Measurements from ENCODE around the gene ST6GALNAC2.
"Not testable (repeated sequence)": the region's sequence is repeated elsewhere in the genome, so short reads cannot be mapped to it uniquely, and the experiment has no call there.

Gene ST6GALNAC2

GRCh38 chr17:76525513-76525833 is 60.2 kb downstream of the ST6GALNAC2 start:
- FAIRE-seq = not testable (repeated sequence)

DNA sequence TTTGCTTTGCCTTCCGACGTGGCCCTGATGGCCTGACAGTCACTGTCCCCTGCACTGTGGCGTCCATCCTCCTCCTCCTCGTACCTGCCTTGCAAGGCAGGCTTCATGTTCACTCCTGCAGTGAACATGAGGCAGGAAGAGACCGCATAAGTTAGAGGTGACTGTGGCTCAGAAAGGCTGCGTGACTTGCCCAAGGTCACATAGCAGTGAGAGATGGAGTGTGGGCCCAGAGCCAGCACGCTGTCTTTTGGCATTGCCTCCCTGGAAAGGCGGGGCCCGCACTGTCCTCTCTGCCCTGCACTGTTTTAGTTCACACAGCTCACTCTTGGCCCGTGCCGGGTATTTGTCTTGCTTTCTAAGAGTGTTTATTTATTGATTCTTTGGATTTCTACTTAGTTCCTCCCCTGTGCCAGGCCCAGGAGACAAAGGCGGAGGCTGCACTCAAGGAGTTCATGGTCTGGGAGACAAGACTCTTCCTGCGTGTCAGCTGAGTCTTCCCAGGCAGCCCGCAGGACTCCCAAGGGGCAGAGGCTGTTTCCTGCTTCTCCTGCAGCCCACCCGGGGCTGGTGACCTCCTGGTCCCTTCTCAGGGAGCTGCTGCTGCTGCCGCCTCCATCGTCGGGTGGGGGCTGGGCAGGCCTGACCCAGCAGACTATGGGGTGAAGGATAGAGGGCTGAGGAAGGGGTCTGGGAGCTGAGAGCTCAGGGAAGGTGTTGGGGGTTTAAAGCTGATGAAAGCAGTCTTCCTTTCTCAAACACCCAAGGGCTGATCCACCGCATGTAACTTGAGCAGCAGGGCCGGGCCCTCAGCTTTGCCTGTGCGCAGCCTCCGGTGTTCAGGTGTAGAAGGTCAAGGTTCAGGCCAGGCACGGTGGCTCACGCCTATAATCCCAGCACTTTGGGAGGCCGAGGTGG is 60.8 kb downstream of the ST6GALNAC2 start:
- FAIRE-seq = no peak

GRCh38 chr17:76523084-76524037 is 62.3 kb downstream of the ST6GALNAC2 start:
- FAIRE-seq = no peak

GRCh38 chr17:76521683-76522082 is 64.0 kb downstream of the ST6GALNAC2 start:
- not testable (repeated sequence) for FAIRE-seq

DNA sequence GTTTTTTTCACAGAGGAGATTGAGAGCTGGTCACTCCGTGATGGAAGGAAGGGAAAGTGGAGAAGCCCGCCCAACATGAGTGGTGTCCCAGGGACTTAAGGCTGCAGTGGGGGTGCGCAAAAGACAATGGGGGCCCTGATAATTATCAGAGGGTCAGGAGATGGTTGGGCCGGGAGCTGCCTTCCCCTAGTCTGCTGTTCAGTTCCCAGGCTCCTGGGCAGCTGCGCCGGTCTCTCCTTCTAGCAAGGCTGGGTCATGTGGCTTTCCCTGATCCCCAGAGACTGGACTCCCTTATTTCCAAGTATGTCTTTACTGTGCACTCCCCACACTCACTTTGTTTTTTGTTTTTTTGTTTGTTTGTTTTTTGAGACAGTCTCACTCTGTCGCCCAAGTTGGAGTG is 64.4 kb downstream of the ST6GALNAC2 start:
- FAIRE-seq = no peak

DNA sequence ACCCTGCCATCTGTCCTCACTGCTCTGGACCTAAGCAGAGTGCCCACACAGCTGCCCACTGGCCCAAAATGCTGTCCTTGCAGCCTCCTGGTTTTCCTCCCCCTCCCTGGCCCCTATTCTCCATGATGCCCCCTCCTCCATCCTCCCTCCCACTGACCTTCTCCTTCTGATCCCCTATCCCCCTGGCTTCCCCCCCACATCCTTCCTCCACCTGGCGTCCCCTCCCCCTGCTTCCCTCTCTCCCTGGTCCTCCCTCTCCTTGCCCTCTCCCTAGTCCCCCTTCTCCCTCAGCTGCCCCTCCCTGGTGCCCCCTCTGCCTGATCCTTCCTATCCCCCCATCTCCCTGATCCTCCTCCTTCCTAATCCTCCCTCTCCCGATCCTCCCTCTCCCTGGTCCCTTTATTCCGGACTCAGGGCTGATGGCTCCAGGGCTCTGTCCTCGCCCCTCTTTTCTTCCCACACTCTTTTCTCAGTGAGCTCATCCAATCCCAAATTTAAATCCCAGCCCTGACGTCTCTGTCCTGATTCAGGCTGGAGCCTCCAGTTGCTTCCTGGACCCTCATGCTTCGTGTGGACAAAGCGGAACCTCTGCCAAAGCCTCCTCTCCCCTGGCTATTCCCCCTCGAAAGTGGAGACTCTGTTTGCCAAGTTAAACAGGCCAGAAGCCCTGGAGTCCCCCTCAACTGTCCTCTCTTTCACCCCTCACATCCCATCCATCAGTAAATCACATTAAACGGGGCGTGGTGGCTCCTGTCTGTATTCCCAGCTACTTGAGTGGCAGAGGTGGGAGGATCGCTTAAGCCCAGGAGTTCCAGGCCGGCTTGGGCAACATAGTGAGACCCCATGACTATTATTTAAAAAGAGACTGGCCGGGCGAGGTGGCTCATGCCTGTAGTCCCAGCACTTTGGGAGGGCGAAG is 66.4 kb downstream of the ST6GALNAC2 start:
- no peak for FAIRE-seq

- FAIRE-seq = no peak
These were observed 68.0 kb downstream of the ST6GALNAC2 start for GRCh38 chr17:76517638-76518038.
